Activated CD8-positive, alpha-beta T cell treated with anti-CD3 and anti-CD28 coated beads, Interleukin-2, amount 10 ng/mL, durations not matched to agents 7 days and 5 days (primary cell): Measurements from ENCODE around the gene IL18R1. TPM values are rescaled to one million over a fixed set of nuclear protein-coding genes. Genes with fewer than 3 reads are reported as not detected.

Experiments used
- ATAC-seq: fragments of 150-1000 bp; cut with Tn5 transposase; one replicate; pipeline ENCODE4 v1.10.0; 2021; ENCODE audit warnings: moderate library complexity
- CTCF ChIA-PET: fragments of 350-600 bp; sonication (Branson Sonifier 250); formaldehyde crosslinking; loops from one replicate; lab custom pipeline; 2021; ENCODE audit warnings: antibody characterized with exemption; lab: Charles Lee
- POLR2A ChIA-PET: fragments of 350-600 bp; sonication (Branson Sonifier 250); formaldehyde crosslinking; loops from one replicate; lab custom pipeline; 2021; ENCODE audit warnings: antibody characterized with exemption; lab: Charles Lee
- DNase-seq: peaks from one replicate; pipeline ENCODE4 v3.0.0-alpha.2; 2020
- H3K27ac Mint-ChIP-seq: one replicate; pipeline ENCODE4 v1.8.0; 2021; ENCODE audit warnings: mild to moderate bottlenecking, mixed read lengths
- H3K27me3 Mint-ChIP-seq: one replicate; pipeline ENCODE4 v1.8.0; 2021; ENCODE audit warnings: low read depth, mixed read lengths
- H3K36me3 Mint-ChIP-seq: one replicate; pipeline ENCODE4 v1.8.0; 2021; ENCODE audit warnings: low read depth, mixed read lengths
- H3K4me1 Mint-ChIP-seq: one replicate; pipeline ENCODE4 v1.8.0; 2021; ENCODE audit warnings: low read depth, mixed read lengths
- H3K4me3 Mint-ChIP-seq: one replicate; pipeline ENCODE4 v1.8.0; 2021; ENCODE audit warnings: mild to moderate bottlenecking, mixed read lengths
- H3K9me3 Mint-ChIP-seq: one replicate; pipeline ENCODE4 v1.8.0; 2022; ENCODE audit warnings: mixed read lengths; ENCODE audit not compliant: insufficient read depth
- total RNA-seq, 2 experiments: library from RNA; stranded (reverse); gene quantifications; one replicate each; pipeline ENCODE4 v1.2.3, GENCODE V29; 2021

IL18R1 gene, protein sequence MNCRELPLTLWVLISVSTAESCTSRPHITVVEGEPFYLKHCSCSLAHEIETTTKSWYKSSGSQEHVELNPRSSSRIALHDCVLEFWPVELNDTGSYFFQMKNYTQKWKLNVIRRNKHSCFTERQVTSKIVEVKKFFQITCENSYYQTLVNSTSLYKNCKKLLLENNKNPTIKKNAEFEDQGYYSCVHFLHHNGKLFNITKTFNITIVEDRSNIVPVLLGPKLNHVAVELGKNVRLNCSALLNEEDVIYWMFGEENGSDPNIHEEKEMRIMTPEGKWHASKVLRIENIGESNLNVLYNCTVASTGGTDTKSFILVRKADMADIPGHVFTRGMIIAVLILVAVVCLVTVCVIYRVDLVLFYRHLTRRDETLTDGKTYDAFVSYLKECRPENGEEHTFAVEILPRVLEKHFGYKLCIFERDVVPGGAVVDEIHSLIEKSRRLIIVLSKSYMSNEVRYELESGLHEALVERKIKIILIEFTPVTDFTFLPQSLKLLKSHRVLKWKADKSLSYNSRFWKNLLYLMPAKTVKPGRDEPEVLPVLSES
- 10 to 100 TPM; 50.2 to 53.1 TPM for total RNA-seq

DNA sequence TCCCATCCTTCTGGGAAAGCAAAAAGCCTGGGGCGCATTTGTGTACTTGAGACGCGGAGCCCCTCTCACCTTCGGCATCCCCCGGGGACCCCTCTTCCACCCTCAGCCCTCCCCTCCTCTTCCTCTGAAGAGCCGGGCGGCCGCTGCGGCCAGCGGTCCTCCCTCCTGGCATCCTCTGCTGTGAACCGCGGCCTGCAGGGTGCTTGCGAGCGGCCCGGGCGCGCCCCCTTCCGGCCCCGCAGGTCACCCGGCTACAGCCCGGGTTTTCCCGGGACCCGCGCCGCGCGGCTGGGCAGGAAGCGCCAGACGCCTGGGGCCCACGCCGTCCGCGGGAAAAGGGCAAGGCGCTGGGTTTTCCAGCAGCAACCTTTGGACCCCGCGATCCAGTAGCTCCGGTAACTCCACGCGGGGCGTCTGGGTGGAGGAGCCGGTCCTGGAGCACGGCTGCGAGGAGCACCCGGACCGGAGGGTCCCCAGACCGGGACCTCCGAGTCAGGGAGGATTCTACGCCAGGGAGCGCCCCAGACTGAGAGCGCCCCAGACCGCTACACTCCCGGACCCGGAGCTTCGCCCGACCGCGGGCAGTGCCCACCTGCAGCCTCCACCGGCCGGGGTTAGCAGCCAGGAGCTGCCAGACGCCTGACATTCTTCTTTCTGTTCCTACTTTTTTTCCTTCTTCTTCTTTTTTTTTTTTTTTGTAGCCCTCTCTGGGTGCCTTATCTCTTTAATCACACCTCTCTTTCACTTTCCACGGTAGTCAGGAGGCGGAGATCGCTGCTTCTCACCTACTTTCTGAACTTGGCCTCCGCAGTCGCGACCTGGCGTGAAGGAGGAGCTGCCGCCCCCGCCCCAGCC, at the start of gene IL18R1:
Gene IL18R1 (plus strand): TSS at position 271 of the 855 bp plus-strand sequence. CDS start 6,865 bp downstream, outside the sequence.
- H3K27me3 Mint-ChIP-seq = no peaks in the 10 kb centered on the region
- H3K36me3 Mint-ChIP-seq = peaks cover 38% of the 10 kb centered on the region
- H3K27ac Mint-ChIP-seq = peak within 1 kb of the TSS; percentile 96
- H3K4me3 Mint-ChIP-seq = peak within 1 kb of the TSS; percentile 100
- H3K9me3 Mint-ChIP-seq = no peaks in the 10 kb centered on the region
- peak; percentile 92 for ATAC-seq
- peak; percentile 81 for DNase-seq
- H3K4me1 Mint-ChIP-seq = peaks cover 54% of the 10 kb centered on the region
- ChIA-PET CTCF (interaction anchor here (0.6 to 4.9 kb wide), 30 partner anchors 11 to 472 kb away, joined by 3 to 54 read pairs (median 4); no protein-coding TSS in a partner anchor), POLR2A (interaction anchor here (0.6 to 1.0 kb wide), 2 partner anchors 87 to 99 kb away, joined by 3 to 5 read pairs; no protein-coding TSS in a partner anchor)

DNA sequence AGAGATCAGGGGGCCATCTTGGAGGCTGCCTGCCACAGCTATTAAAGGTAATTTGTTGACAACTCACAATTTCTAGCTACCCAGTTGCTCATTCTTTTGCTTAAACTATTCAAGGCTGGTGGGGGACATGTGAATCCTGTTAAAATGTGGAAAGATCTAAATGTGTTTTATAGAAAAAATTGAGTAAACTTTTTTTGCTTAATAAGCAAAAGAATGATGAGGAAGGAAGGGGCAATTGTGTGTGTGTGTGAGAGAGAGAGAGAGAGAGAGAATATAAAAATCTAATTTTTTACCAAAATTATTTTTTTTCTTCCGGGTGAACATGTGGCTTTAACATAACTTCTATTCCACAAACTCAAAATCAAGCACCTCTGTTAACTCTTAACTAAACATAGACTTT, 49.5 kb upstream of the IL18R1 start:
- ChIA-PET POLR2A (no interaction called here), CTCF (interaction anchor here (0.7 kb wide), 1 partner anchor 118 kb away, joined by 3 read pairs; no protein-coding TSS in a partner anchor)
- Mint-ChIP-seq H3K4me3 (no peak overlapping the region), H3K36me3 (no peaks in the 10 kb centered on the region), H3K27ac (no peak overlapping the region), H3K9me3 (no peaks in the 10 kb centered on the region), H3K27me3 (no peaks in the 10 kb centered on the region), H3K4me1 (peaks cover 30% of the 10 kb centered on the region)
- ATAC-seq (no peak), DNase-seq (no peak)

GRCh38 chr2:102310964-102311640, 44.5 kb upstream of the IL18R1 start, which contains the start of gene IL1RL1:
TSS of gene IL1RL1 (plus strand) at chr2:102311563. CDS start at chr2:102338265, 26,702 bp downstream.
- no peaks in the 10 kb centered on the region for H3K9me3 Mint-ChIP-seq
- ATAC-seq (no peak), DNase-seq (no peak)
- no peak within 1 kb of the TSS for H3K4me3 Mint-ChIP-seq
- ChIA-PET CTCF (interaction anchor here (0.6 to 2.5 kb wide), 2 partner anchors 71 to 132 kb away, joined by 3 to 11 read pairs; no protein-coding TSS in a partner anchor), POLR2A (no interaction called here)
- H3K27ac Mint-ChIP-seq = no peak within 1 kb of the TSS
- H3K36me3 Mint-ChIP-seq = peaks cover 3% of the 10 kb centered on the region
- H3K27me3 Mint-ChIP-seq = no peaks in the 10 kb centered on the region
- peaks cover 21% of the 10 kb centered on the region for H3K4me1 Mint-ChIP-seq

- ATAC-seq = no peak
- DNase-seq = no peak
- H3K4me3 Mint-ChIP-seq = no peak overlapping the region
- no peaks in the 10 kb centered on the region for H3K9me3 Mint-ChIP-seq
- peaks cover 23% of the 10 kb centered on the region for H3K4me1 Mint-ChIP-seq
- H3K36me3 Mint-ChIP-seq = peaks cover 5% of the 10 kb centered on the region
- POLR2A ChIA-PET = no interaction called here
- no peaks in the 10 kb centered on the region for H3K27me3 Mint-ChIP-seq
- no peak overlapping the region for H3K27ac Mint-ChIP-seq
- CTCF ChIA-PET = interaction anchor here (1.7 kb wide), 1 partner anchor 11 kb away, joined by 8 read pairs; no protein-coding TSS in a partner anchor
Measured at GRCh38 chr2:102313025-102313424, 42.6 kb upstream of the IL18R1 start.

DNA sequence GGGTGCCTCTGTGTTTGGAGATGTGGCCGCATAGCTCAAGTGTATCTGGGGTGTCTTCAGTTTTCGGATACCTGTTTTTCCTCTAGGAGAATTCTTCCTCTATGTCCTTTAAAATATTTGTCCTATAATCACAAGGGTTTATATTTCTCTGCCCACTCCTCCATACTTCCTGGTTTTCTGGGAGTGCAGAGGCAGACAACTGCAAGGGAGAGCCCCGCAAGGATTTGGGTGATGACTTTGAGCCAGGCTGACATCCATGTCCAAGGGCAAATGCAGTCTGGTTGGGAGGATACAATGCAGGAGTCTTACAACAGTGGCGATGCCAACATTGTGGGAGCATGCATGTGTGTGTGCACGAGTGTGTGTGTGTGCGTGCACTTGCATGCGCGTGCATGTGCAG, 42.1 kb upstream of the IL18R1 start:
- CTCF ChIA-PET = no interaction called here

DNA sequence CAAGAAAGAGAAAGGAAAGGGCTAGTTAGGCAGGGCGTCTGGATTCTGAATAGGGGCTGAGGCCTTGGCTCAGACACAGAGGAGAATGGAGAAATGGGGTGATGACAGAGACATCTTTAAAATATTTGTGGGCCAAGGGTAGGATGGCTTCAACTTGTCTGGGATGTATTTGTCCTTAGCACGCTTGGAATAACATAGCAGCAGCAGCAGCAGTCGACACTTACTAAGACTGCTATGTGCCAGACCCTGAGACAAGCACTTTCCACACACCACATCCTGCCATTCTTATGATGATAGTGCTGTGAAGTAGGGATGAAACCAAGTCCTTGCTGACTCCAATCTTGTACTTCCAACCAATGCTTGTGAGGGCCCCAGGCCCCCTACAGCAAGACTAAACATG, 41.6 kb upstream of the IL18R1 start:
- no peaks in the 10 kb centered on the region for H3K27me3 Mint-ChIP-seq
- POLR2A ChIA-PET = no interaction called here

More for the DNA sequence above, 42.1 kb upstream of the IL18R1 start:
- Mint-ChIP-seq H3K4me3 (no peak overlapping the region), H3K9me3 (no peaks in the 10 kb centered on the region), H3K27me3 (no peaks in the 10 kb centered on the region), H3K27ac (no peak overlapping the region), H3K36me3 (peaks cover 5% of the 10 kb centered on the region), H3K4me1 (peaks cover 23% of the 10 kb centered on the region)
- POLR2A ChIA-PET = no interaction called here
- ATAC-seq (no peak), DNase-seq (no peak)

DNA sequence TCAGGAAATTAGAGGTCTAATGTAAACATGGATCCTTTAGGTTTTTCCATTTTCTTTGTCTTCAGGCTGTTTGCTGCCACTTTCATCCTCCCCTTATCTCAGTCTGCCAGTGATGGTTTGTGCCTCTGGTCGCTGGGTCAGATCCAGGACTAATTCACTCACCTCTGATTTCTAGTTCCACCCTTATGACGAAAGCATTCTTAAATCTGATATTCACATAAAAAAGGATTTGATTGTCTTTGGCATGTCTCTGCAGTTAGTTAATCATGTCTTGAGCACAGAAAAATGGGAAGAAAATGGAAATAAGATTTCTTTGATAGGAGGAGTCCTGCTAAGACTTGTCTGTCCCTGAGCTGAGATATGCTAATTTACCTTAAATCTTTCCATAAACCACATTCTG, 39.7 kb upstream of the IL18R1 start:
- POLR2A ChIA-PET = no interaction called here
- no peak for ATAC-seq
- Mint-ChIP-seq H3K9me3 (no peaks in the 10 kb centered on the region), H3K36me3 (peaks cover 5% of the 10 kb centered on the region), H3K4me3 (no peak overlapping the region), H3K4me1 (peaks cover 23% of the 10 kb centered on the region), H3K27me3 (no peaks in the 10 kb centered on the region), H3K27ac (no peak overlapping the region)
- DNase-seq = no peak
- CTCF ChIA-PET = interaction anchor here (1.2 to 1.7 kb wide), 2 partner anchors 14 to 75 kb away, joined by 4 to 6 read pairs; no protein-coding TSS in a partner anchor

More for the DNA sequence above, 41.6 kb upstream of the IL18R1 start:
- ATAC-seq (peak; percentile 57), DNase-seq (no peak)
- Mint-ChIP-seq H3K36me3 (peaks cover 5% of the 10 kb centered on the region), H3K4me3 (no peak overlapping the region), H3K9me3 (no peaks in the 10 kb centered on the region), H3K4me1 (peaks cover 23% of the 10 kb centered on the region), H3K27ac (no peak overlapping the region)
- CTCF ChIA-PET = interaction anchor here (1.7 kb wide), 1 partner anchor 73 kb away, joined by 4 read pairs; no protein-coding TSS in a partner anchor

DNA sequence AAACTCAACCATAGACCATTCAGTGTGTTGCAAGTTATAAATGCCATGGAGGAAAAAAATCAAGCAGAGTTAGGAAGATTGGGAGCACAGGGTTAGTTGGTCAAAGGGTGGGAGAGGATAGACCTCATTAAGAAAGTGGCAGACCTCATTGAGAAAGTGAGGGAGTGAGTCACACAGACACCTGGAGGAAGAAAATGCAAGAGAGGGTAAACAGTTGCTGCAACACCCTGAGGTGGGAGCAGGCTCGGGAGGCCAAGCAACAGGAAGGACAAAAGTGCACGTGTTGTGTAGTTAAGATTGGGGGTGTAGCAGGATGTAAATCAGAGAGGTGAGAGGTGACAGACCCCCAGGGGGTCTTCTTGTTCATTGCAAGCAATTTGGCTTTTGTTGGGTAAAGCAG, 37.9 kb upstream of the IL18R1 start:
- Mint-ChIP-seq H3K9me3 (no peaks in the 10 kb centered on the region), H3K27ac (no peak overlapping the region), H3K27me3 (no peaks in the 10 kb centered on the region), H3K4me1 (peaks cover 16% of the 10 kb centered on the region), H3K4me3 (no peak overlapping the region), H3K36me3 (peaks cover 5% of the 10 kb centered on the region)
- ATAC-seq (no peak), DNase-seq (peak; percentile 25)
- ChIA-PET POLR2A (no interaction called here), CTCF (interaction anchor here (2.6 kb wide), 1 partner anchor 16 kb away, joined by 6 read pairs; no protein-coding TSS in a partner anchor)

DNA sequence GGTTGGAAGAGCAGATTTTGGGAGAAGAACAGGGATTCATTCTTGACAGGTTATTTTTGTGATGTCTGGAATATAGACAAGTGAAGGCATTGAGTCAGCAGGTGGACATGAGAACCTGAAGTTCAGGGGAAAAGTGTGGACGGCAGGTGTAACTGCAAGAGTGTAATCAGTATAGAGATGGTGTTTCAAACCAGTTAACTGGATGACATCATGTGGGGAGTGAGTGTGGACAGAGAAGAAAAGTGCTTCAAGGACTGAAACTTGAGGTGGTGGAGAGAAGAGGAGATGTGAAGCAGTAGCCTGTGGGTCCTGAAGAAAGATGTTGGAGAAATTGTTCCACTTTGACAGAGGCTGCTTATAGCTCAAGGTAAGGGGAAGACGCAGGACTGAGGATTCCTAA, 37.2 kb upstream of the IL18R1 start:
- ATAC-seq = no peak
- no peak overlapping the region for H3K4me3 Mint-ChIP-seq
- CTCF ChIA-PET = interaction anchor here (1.1 to 2.6 kb wide), 2 partner anchors 17 to 78 kb away, joined by 4 to 6 read pairs; no protein-coding TSS in a partner anchor
- H3K4me1 Mint-ChIP-seq = peaks cover 13% of the 10 kb centered on the region
- DNase-seq = no peak
- POLR2A ChIA-PET = no interaction called here
- no peaks in the 10 kb centered on the region for H3K27me3 Mint-ChIP-seq
- H3K9me3 Mint-ChIP-seq = no peaks in the 10 kb centered on the region
- H3K36me3 Mint-ChIP-seq = peaks cover 5% of the 10 kb centered on the region
- H3K27ac Mint-ChIP-seq = no peak overlapping the region

GRCh38 chr2:102321941-102322719, 33.5 kb upstream of the IL18R1 start:
- no peak for DNase-seq
- POLR2A ChIA-PET = no interaction called here
- CTCF ChIA-PET = no interaction called here
- H3K36me3 Mint-ChIP-seq = peaks cover 2% of the 10 kb centered on the region
- H3K4me1 Mint-ChIP-seq = no peaks in the 10 kb centered on the region
- no peak for ATAC-seq
- no peak overlapping the region for H3K27ac Mint-ChIP-seq
- H3K27me3 Mint-ChIP-seq = no peaks in the 10 kb centered on the region
- H3K9me3 Mint-ChIP-seq = no peaks in the 10 kb centered on the region
- H3K4me3 Mint-ChIP-seq = no peak overlapping the region
